Kidney epithelial cell (primary cell): ENCODE results near the gene C2CD4D. TPM values are rescaled to one million over a fixed set of nuclear protein-coding genes. Genes with fewer than 3 reads are reported as not detected.

Experiments
- DNase-seq: peaks from one replicate; pipeline ENCODE4 v3.0.0-alpha.2; 2010; ENCODE audit warnings: low read depth
- H3K27me3 ChIP-seq: 2 replicates; pipeline ENCODE4 v1.6.0; 2011; ENCODE audit warnings: low read length; ENCODE audit not compliant: control insufficient read depth, insufficient read depth
- H3K36me3 ChIP-seq: 2 replicates; pipeline ENCODE4 v1.5.1; 2011; ENCODE audit warnings: low read length; ENCODE audit not compliant: control insufficient read depth, insufficient read depth
- H3K4me3 ChIP-seq: 2 replicates; pipeline ENCODE4 v1.5.1; 2011; ENCODE audit warnings: low read depth, mild to moderate bottlenecking, control low read depth, low read length
- CTCF ChIP-seq: IDR thresholded peaks from 2 replicates; pipeline ENCODE4 v1.5.1; 2011; ENCODE audit warnings: mild to moderate bottlenecking, moderate library complexity, low read length, control low read depth, inconsistent platforms; ENCODE audit not compliant: insufficient read depth, poor library complexity, severe bottlenecking
- total RNA-seq: library from RNA; depleted of rRNA; stranded (reverse); fragments of >200 nt; gene quantifications from 2 replicates; pipeline ENCODE4 v1.2.3, GENCODE V29; 2015

The C2CD4D gene
- total RNA-seq, 1 donor from 2014 or later = 1.3 TPM

GRCh38 chr1:151816548-151817352 lies 22.9 kb downstream of the C2CD4D start:
- no peak for DNase-seq
- Histone ChIP-seq H3K36me3 (no peaks in the 10 kb centered on the region), H3K4me3 (no peak overlapping the region), H3K27me3 (peaks cover 16% of the 10 kb centered on the region)
- no peak for TF ChIP-seq CTCF

GRCh38 chr1:151815716-151816327 lies 23.8 kb downstream of the C2CD4D start:
- Histone ChIP-seq H3K36me3 (no peaks in the 10 kb centered on the region), H3K27me3 (peaks cover 16% of the 10 kb centered on the region), H3K4me3 (no peak overlapping the region)
- DNase-seq = no peak
- TF ChIP-seq CTCF = no peak

- Histone ChIP-seq H3K36me3 (no peaks in the 10 kb centered on the region), H3K27me3 (peaks cover 16% of the 10 kb centered on the region), H3K4me3 (no peak overlapping the region)
- no peak for TF ChIP-seq CTCF
- no peak for DNase-seq
Measured at GRCh38 chr1:151814971-151815545, 24.6 kb downstream of the C2CD4D start.

GRCh38 chr1:151814426-151814825 lies 25.2 kb downstream of the C2CD4D start:
- H3K4me3 ChIP-seq = no peak overlapping the region
- TF ChIP-seq CTCF = no peak
- no peak for DNase-seq
- no peaks in the 10 kb centered on the region for H3K36me3 ChIP-seq
- peaks cover 16% of the 10 kb centered on the region for H3K27me3 ChIP-seq

GRCh38 chr1:151813271-151813977 lies 26.2 kb downstream of the C2CD4D start:
- no peak for DNase-seq
- Histone ChIP-seq H3K27me3 (peaks cover 16% of the 10 kb centered on the region), H3K36me3 (no peaks in the 10 kb centered on the region), H3K4me3 (no peak overlapping the region)
- TF ChIP-seq CTCF = no peak
